ENCODE measurements around the gene BIRC6.

GRCh38 chr2:32472605-32473004, 115.8 kb downstream of the BIRC6 start:
- no peak for TF ChIP-seq CTCF (IDR thresholded peaks at IDR 0.05; ENCODE audit: insufficient read depth, low read length, poor library complexity, severe bottlenecking)
- TF ChIP-seq EZH2phosphoT487 (conservative IDR thresholded peaks at IDR 0.05; ENCODE audit: low read length) = no peak
